Fibroblast of skin of left biceps (primary cell): ENCODE data around the gene TEX14.

Experiments used
- DNase-seq, 2 experiments: peaks; one replicate each; pipeline ENCODE4 v3.0.0-alpha.2; 2013; ENCODE audit warnings: low read depth in 2 of 2

The TEX14 gene

GRCh38 chr17:58527949-58528348, 163.9 kb downstream of the TEX14 start:
- no peak for DNase-seq

- no peak for DNase-seq
These were observed 164.5 kb downstream of the TEX14 start for GRCh38 chr17:58527306-58527705.

GRCh38 chr17:58525239-58525638, 166.6 kb downstream of the TEX14 start:
- DNase-seq = peak; percentile 93

- DNase-seq = no peak
These were observed 170.2 kb downstream of the TEX14 start for GRCh38 chr17:58521680-58522079.

- no peak for DNase-seq
These were observed 170.9 kb downstream of the TEX14 start for GRCh38 chr17:58520843-58521430.

DNA sequence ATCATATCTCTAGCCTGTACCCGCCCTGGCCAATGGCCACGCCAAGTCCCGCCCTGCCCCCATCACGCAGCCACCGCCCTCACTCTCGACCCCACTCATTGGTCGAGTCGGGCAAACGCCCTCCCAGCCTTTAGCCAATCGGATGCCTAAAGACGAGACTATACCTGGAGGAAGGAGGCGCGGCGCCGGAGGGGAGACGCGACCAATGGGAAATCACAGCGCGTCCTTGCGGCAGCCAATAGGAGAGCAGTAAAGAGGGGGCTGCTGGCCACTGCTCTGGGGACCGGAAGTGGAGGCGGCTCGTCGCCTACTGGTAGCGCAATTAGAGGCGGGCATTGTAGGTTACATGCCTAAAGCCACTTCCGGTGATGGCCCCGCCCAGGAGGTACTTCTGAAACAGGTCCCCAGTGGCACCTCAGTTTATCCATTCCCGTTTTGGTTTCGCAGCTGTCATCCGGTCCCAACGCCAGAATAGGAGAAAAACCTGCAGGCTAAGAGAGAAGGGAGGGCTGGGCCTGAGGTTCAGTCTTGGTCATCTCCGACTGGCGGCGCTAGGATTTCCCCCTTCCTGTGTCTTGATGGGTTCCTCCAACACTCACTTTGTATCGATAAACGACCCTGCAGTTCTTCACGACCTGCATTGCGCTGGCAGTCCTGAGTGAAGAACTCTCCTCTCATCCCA, 173.8 kb downstream of the TEX14 start:
- peak; percentile 100 for DNase-seq

DNA sequence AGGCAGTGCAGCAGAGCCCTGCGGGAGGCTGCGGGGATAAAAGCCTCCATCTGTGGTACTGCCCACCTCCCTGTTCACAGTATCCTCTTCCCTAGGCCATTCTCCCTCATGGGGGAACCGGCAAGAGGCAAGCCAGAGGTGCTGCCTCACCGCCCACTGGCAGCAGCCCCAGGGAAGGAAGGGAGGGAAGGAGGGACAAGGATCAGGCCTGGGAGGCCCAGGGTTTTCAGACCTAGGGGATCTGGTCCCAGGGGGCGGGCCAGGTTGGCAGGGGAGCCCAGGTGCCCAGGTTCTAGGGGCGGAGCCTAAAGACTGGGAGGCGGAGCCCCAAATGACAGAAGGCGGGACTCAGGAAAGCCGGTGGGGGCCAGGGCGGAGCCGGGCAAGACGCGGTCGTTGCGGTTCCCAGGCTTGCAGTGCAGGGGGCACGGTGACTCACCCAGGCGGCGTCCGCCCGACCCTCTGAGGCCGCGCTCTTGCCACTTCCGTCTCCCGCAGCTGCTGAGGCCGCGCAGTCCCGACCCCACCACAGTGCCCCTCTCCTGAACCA, 174.4 kb downstream of the TEX14 start:
- no peak for DNase-seq

DNA sequence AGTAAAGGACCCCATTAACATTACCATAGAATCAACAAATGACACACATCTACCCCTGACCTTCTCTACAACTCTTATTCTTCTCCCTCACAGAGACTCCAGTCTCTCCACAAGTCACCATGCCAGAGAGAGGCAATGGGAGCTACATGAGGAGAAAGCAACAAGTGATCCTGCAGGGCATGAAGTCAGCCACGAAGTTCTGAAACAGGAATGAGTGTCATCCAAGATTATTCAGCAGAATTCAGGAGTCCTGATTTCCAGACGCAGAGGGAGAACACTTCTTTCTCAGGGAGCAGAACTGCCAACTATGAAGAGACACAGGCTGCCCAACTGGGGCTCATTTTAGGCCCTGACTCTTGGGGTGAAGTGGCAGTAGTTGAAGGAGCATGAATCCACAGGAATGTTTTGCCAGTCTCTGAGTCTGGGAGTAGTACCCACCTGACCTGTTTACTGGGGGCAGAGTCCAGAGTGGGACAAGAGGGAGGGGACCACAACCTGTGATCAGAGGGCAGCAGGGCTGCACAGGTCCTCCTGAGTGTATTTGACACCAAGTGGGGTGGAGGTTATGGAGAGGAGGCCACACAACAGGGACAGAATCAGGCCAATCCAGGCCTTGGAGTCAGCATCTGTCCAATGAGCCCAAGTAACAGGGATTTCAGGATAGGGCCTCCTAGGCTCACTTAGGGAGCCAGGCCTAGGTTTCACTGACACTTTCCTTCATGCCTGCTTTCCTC, 175.0 kb downstream of the TEX14 start:
- DNase-seq = no peak

- DNase-seq = no peak
These were observed 176.6 kb downstream of the TEX14 start for GRCh38 chr17:58515286-58515685.

DNA sequence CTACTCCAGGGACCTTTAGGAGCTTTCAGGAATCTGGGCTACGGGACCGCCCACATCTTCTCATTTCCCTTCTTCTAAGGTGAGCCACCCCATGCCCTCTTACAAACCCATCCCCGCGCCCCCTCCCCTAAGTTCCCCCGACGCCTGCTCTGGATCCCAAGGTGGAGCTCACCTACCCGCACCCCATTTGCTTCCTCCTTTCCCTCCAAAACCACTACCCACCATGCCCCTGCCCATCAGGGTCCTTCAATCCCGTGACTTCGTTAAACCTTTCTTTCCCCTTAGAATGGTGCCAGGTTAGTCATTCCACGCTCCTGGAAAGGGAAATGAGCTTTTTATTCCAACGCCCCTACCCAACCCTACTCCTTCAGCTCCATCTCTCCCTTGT, 177.1 kb downstream of the TEX14 start:
- no peak for DNase-seq

GRCh38 chr17:58513965-58514769, 177.7 kb downstream of the TEX14 start, which contains the start of gene MTMR4:
Gene MTMR4 (minus strand): TSS chr17:58514638. CDS start chr17:58514407, 231 bp downstream.
- peak; percentile 39 for DNase-seq

GRCh38 chr17:58513267-58513964, 178.4 kb downstream of the TEX14 start:
- no peak for DNase-seq

- no peak for DNase-seq
These were observed 181.8 kb downstream of the TEX14 start for GRCh38 chr17:58510075-58510474.

DNA sequence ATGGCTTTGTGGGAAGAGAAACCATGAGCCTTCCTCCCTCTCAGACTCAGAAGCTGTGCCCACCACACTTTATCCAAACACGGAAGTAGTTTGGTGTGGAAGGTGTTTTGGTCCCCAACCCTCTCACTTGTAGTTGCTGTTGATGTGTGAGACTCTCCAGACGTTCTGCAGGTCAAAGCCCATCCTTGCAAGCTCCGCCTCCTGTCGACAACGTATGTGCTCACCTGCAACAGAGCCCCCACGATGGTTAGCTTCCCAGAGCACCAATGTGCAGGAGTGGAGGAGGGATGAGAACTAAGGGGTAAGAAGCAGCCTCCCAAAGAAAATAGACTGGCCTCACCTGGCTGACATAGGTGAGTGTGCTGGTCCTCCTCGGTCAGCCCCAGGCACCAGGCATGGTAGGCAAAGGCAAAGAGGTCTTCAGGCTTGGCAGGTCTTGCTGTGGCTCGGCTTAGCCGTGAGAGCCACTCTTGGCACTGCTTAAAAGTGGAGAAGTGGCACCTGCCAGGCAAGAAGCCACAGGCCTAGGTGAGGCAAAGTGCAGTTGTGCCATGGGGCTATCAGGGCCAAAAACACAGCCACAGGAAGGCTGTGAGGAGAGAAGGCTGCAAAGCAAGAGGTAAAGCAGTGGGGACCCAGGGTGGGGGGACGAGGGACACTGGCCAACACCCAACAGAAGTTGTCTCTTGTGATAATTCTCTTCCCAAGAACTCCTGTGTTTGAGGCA, 183.3 kb downstream of the TEX14 start:
- no peak for DNase-seq

DNA sequence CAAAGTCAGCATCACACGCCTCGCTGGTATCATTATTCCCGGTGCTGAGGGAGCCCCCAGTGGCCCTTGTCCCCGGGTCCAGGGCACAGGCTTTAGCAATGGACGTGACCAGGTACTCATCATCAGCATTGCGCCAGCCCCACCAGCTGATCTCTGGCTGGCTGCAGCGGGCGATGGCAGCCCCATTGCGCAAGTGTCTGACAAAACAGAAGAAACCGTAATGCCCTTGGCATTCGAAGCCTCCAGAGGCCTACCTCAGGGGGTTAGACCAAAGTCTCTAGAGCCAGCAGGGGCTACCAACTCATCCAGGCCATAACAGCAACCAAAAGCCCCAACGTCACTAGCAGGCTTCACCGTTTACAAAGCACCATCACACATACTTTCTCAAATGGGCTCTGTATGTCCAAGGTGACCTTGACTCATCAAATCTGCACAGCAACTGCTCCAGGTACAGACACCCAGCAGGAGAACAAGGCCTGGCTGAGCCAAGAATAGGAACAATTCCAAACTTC, 184.7 kb downstream of the TEX14 start:
- DNase-seq = no peak
